Measurements from ENCODE around the gene CCM2. TPM values are rescaled to one million over a fixed set of nuclear protein-coding genes. Genes with fewer than 3 reads are reported as not detected.
"Not testable (repeated sequence)": the region's sequence is repeated elsewhere in the genome, so short reads cannot be mapped to it uniquely, and the experiment has no call there.

The CCM2 gene
- total RNA-seq, 1 donor from 2014 or later = 28.7 TPM

- H3K36me3 ChIP-seq (ENCODE audit: control insufficient read depth in 3 of 3, insufficient read depth in 3 of 3, low read length in 3 of 3) = peaks cover 81 to 85% (median 82%) of the 10 kb centered on the region in 3 donors
- H3K4me3 ChIP-seq (ENCODE audit: low read length in 3 of 3) = no peak overlapping the region
- H3K4me1 ChIP-seq (ENCODE audit: control insufficient read depth in 3 of 3, insufficient read depth in 3 of 3, low read length in 3 of 3) = peaks cover 24 to 54% (median 34%) of the 10 kb centered on the region in 3 donors
- H3K27ac ChIP-seq (ENCODE audit: low read depth, low read length) = no peak overlapping the region
- no peaks in the 10 kb centered on the region for H3K27me3 ChIP-seq (ENCODE audit: control insufficient read depth in 3 of 3, insufficient read depth in 3 of 3, low read length in 3 of 3)
- no peaks in the 10 kb centered on the region for H3K9me3 ChIP-seq (ENCODE audit: control insufficient read depth in 3 of 3, low read length in 3 of 3)
- peak overlapping the region in 1 of 3 donors; percentile 16 for H3K9ac ChIP-seq (ENCODE audit: low read depth in 1 of 3, low read length in 3 of 3)
These were observed 105.7 kb downstream of the CCM2 start for GRCh38 chr7:45105588-45106188.

DNA sequence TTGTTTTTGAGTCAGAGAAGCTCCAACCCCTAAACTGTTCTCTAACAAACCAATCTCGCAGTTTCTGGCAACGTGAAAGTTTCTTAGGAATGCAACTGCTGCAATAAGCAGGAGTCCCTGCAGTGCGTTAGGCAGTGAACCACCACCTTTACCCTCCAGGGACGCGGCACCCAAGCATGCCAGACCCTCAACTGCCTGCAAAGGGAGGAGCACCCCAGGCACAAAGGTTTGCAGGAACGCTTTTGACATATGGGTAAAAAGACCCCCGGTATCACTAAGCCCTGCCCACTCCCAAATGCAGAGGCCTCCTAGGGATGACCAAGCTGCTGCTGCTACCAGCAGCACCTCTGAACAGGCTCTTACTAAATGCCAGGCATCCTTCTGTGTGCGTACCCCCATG is 106.8 kb downstream of the CCM2 start:
- Histone ChIP-seq H3K9me3 (ENCODE audit: control insufficient read depth in 3 of 3, low read length in 3 of 3) (no peaks in the 10 kb centered on the region), H3K4me1 (ENCODE audit: control insufficient read depth in 3 of 3, insufficient read depth in 3 of 3, low read length in 3 of 3) (peaks cover 25 to 62% (median 34%) of the 10 kb centered on the region in 3 donors), H3K27me3 (ENCODE audit: control insufficient read depth in 3 of 3, insufficient read depth in 3 of 3, low read length in 3 of 3) (no peaks in the 10 kb centered on the region), H3K4me3 (ENCODE audit: low read length in 3 of 3) (no peak overlapping the region), H3K36me3 (ENCODE audit: control insufficient read depth in 3 of 3, insufficient read depth in 3 of 3, low read length in 3 of 3) (peaks cover 69 to 73% (median 70%) of the 10 kb centered on the region in 3 donors), H3K9ac (ENCODE audit: low read depth in 1 of 3, low read length in 3 of 3) (peak overlapping the region in 1 of 3 donors; percentile 50), H3K27ac (ENCODE audit: low read depth, low read length) (no peak overlapping the region)

GRCh38 chr7:45107356-45107755 is 107.4 kb downstream of the CCM2 start:
- H3K36me3 ChIP-seq (ENCODE audit: control insufficient read depth in 3 of 3, insufficient read depth in 3 of 3, low read length in 3 of 3) = peaks cover 64 to 68% (median 65%) of the 10 kb centered on the region in 3 donors

DNA sequence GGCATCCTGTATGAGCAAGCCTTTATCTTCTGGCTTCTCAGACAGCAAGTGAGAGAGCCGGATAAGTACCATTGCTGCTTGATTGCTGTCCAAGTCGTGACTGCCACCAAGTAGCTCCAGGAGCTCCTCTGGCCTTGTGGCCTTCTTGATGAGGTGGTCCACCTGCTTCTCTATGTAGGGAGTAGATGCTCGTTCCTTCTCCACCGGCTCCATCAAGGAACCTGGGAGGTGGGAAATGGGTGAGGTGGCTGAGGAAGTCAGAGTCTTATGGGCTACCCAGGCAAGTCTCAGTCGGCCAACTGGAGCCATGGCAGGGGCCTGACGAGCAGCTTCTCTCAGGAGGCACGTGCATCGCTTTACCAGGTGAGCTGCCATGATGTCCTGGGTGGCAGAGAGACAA is 108.9 kb downstream of the CCM2 start:
- H3K9ac ChIP-seq (ENCODE audit: low read depth in 1 of 3, low read length in 3 of 3) = no peak overlapping the region
- H3K27me3 ChIP-seq (ENCODE audit: control insufficient read depth in 3 of 3, insufficient read depth in 3 of 3, low read length in 3 of 3) = no peaks in the 10 kb centered on the region
- H3K4me3 ChIP-seq (ENCODE audit: low read length in 3 of 3) = no peak overlapping the region
- peaks cover 49 to 53% (median 50%) of the 10 kb centered on the region in 3 donors for H3K36me3 ChIP-seq (ENCODE audit: control insufficient read depth in 3 of 3, insufficient read depth in 3 of 3, low read length in 3 of 3)
- peaks cover 30 to 69% (median 36%) of the 10 kb centered on the region in 3 donors for H3K4me1 ChIP-seq (ENCODE audit: control insufficient read depth in 3 of 3, insufficient read depth in 3 of 3, low read length in 3 of 3)
- no peaks in the 10 kb centered on the region for H3K9me3 ChIP-seq (ENCODE audit: control insufficient read depth in 3 of 3, low read length in 3 of 3)
- no peak overlapping the region for H3K27ac ChIP-seq (ENCODE audit: low read depth, low read length)

More at GRCh38 chr7:45107356-45107755, 107.4 kb downstream of the CCM2 start:
- Histone ChIP-seq H3K9ac (ENCODE audit: low read depth in 1 of 3, low read length in 3 of 3) (peak overlapping the region in 1 of 3 donors; percentile 50), H3K4me1 (ENCODE audit: control insufficient read depth in 3 of 3, insufficient read depth in 3 of 3, low read length in 3 of 3) (peaks cover 28 to 67% (median 34%) of the 10 kb centered on the region in 3 donors), H3K27ac (ENCODE audit: low read depth, low read length) (no peak overlapping the region), H3K4me3 (ENCODE audit: low read length in 3 of 3) (no peak overlapping the region), H3K27me3 (ENCODE audit: control insufficient read depth in 3 of 3, insufficient read depth in 3 of 3, low read length in 3 of 3) (no peaks in the 10 kb centered on the region), H3K9me3 (ENCODE audit: control insufficient read depth in 3 of 3, low read length in 3 of 3) (no peaks in the 10 kb centered on the region)

DNA sequence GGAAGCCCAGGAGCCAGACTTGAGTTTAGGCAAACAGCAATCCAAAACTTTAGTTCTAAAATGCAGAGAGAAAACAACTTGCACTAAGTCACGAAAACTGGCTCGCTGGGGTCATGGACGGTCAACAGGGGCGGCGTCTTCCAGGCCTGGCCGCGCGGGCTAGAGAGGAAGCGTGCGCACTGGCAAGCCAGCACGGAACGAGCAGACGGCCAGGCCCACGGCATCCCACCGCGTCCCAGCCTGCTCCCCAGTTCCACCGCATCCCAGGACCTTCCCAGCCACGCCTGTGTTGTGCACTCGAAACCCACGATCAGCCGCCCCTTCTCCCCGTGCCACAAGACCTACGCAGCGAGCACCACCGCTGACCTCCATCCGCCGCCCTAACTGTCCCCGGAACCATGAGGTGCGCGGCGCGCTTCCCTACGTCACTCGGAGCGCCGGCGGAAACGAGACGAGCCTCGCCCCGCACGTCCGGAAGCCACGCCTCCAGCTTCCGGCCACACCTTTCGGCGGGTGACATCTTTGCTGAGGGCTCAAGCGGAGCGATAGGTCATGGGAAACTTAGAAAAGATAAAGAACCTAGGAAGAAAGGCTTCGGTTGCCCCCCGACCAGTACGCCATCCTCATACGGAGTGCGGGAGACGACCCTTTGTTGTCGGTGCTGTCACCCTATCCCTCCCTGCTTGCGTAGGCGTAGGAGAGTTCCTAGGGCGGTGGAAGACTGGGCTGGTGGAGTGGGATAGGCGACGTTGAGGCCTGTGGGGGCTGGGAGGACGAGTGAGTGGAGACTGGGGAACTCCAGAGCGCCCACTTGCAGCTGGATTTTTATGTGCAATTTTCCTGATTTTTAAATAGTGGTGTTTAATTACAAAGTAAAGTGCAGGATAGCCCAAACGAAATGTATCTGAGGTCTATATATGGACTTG is 111.6 kb downstream of the CCM2 start, which contains the start of gene TBRG4:
Gene TBRG4, minus strand, starts transcription at position 400 of the 926 bp plus-strand sequence. CDS start 2,460 bp downstream, outside the sequence.
- Histone ChIP-seq H3K9ac (ENCODE audit: low read depth in 1 of 3, low read length in 3 of 3) (peak within 1 kb of the TSS; percentile 83 to 98 (median 95)), H3K4me1 (ENCODE audit: control insufficient read depth in 3 of 3, insufficient read depth in 3 of 3, low read length in 3 of 3) (peaks cover 24 to 51% (median 27%) of the 10 kb centered on the region in 3 donors), H3K36me3 (ENCODE audit: control insufficient read depth in 3 of 3, insufficient read depth in 3 of 3, low read length in 3 of 3) (peaks cover 24 to 26% (median 25%) of the 10 kb centered on the region in 3 donors), H3K9me3 (ENCODE audit: control insufficient read depth in 3 of 3, low read length in 3 of 3) (no peaks in the 10 kb centered on the region), H3K27ac (ENCODE audit: low read depth, low read length) (peak within 1 kb of the TSS; percentile 92), H3K27me3 (ENCODE audit: control insufficient read depth in 3 of 3, insufficient read depth in 3 of 3, low read length in 3 of 3) (no peaks in the 10 kb centered on the region), H3K4me3 (ENCODE audit: low read length in 3 of 3) (peak within 1 kb of the TSS; percentile 87 to 100 (median 100))

GRCh38 chr7:45112648-45113047 is 112.6 kb downstream of the CCM2 start:
- Histone ChIP-seq H3K36me3 (ENCODE audit: control insufficient read depth in 3 of 3, insufficient read depth in 3 of 3, low read length in 3 of 3) (peaks cover 14 to 15% (median 14%) of the 10 kb centered on the region in 3 donors), H3K27ac (ENCODE audit: low read depth, low read length) (no peak overlapping the region), H3K27me3 (ENCODE audit: control insufficient read depth in 3 of 3, insufficient read depth in 3 of 3, low read length in 3 of 3) (peaks cover 0 to 2% (median 0%) of the 10 kb centered on the region in 3 donors), H3K9ac (ENCODE audit: low read depth in 1 of 3, low read length in 3 of 3) (peak overlapping the region; percentile 83 to 98 (median 95)), H3K4me1 (ENCODE audit: control insufficient read depth in 3 of 3, insufficient read depth in 3 of 3, low read length in 3 of 3) (peaks cover 21 to 43% (median 23%) of the 10 kb centered on the region in 3 donors), H3K4me3 (ENCODE audit: low read length in 3 of 3) (peak overlapping the region; percentile 87 to 100 (median 100)), H3K9me3 (ENCODE audit: control insufficient read depth in 3 of 3, low read length in 3 of 3) (no peaks in the 10 kb centered on the region)

DNA sequence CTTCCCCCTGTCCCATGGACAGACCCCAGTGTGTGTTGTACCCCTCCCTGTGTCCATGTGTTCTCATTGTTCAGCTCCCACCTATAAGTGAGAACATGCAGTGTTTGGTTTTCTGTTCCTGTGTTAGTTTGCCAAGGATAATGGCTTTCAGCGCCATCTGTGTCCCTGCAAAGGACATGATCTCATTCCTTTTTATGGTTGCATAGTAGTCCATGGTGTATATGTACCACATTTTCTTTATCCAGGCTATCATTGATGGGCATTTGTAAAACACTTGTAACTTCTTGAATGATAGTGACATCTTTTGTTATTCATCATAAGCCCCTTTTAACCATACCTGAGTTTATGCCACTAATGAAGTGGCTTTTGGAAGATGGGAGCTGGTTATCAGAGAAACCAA is 114.3 kb downstream of the CCM2 start:
- not testable (repeated sequence) for H3K27ac ChIP-seq (ENCODE audit: low read depth, low read length); H3K27me3 ChIP-seq (ENCODE audit: control insufficient read depth in 3 of 3, insufficient read depth in 3 of 3, low read length in 3 of 3); H3K9me3 ChIP-seq (ENCODE audit: control insufficient read depth in 3 of 3, low read length in 3 of 3); H3K36me3 ChIP-seq (ENCODE audit: control insufficient read depth in 3 of 3, insufficient read depth in 3 of 3, low read length in 3 of 3); H3K4me3 ChIP-seq (ENCODE audit: low read length in 3 of 3); H3K9ac ChIP-seq (ENCODE audit: low read depth in 1 of 3, low read length in 3 of 3)
- H3K4me1 ChIP-seq (ENCODE audit: control insufficient read depth in 3 of 3, insufficient read depth in 3 of 3, low read length in 3 of 3) = peaks cover 9 to 27% (median 9%) of the 10 kb centered on the region in 3 donors

DNA sequence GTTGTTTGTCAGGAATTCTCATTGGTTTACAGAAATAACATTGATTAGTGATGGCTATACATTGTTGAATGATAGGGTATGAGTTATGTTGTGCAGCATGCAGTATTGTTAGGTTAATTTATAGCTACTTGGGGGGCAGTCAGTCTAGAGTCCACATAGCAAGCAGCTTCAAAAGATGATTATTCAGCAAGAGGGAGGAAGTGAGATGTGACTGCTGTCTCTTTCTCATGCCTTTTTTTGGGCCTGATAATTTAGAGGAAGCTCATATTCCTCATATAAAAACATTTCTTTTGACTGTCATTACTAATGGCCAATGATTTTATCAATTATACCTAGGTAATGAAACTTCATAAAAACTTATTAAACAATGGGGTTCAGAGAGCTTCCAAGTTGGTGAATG is 114.9 kb downstream of the CCM2 start:
- Histone ChIP-seq H3K4me3 (ENCODE audit: low read length in 3 of 3) (no peak overlapping the region), H3K4me1 (ENCODE audit: control insufficient read depth in 3 of 3, insufficient read depth in 3 of 3, low read length in 3 of 3) (peaks cover 8 to 22% (median 9%) of the 10 kb centered on the region in 3 donors), H3K27ac (ENCODE audit: low read depth, low read length) (no peak overlapping the region), H3K36me3 (ENCODE audit: control insufficient read depth in 3 of 3, insufficient read depth in 3 of 3, low read length in 3 of 3) (no peaks in the 10 kb centered on the region), H3K9me3 (ENCODE audit: control insufficient read depth in 3 of 3, low read length in 3 of 3) (no peaks in the 10 kb centered on the region), H3K9ac (ENCODE audit: low read depth in 1 of 3, low read length in 3 of 3) (no peak overlapping the region), H3K27me3 (ENCODE audit: control insufficient read depth in 3 of 3, insufficient read depth in 3 of 3, low read length in 3 of 3) (peaks cover 0 to 4% (median 0%) of the 10 kb centered on the region in 3 donors)

GRCh38 chr7:45116048-45116447 is 116.0 kb downstream of the CCM2 start:
- Histone ChIP-seq H3K9ac (ENCODE audit: low read depth in 1 of 3, low read length in 3 of 3) (no peak overlapping the region), H3K36me3 (ENCODE audit: control insufficient read depth in 3 of 3, insufficient read depth in 3 of 3, low read length in 3 of 3) (no peaks in the 10 kb centered on the region), H3K4me1 (ENCODE audit: control insufficient read depth in 3 of 3, insufficient read depth in 3 of 3, low read length in 3 of 3) (peaks cover 3 to 12% (median 4%) of the 10 kb centered on the region in 3 donors), H3K4me3 (ENCODE audit: low read length in 3 of 3) (no peak overlapping the region), H3K27me3 (ENCODE audit: control insufficient read depth in 3 of 3, insufficient read depth in 3 of 3, low read length in 3 of 3) (peaks cover 0 to 4% (median 0%) of the 10 kb centered on the region in 3 donors), H3K27ac (ENCODE audit: low read depth, low read length) (no peak overlapping the region), H3K9me3 (ENCODE audit: control insufficient read depth in 3 of 3, low read length in 3 of 3) (no peaks in the 10 kb centered on the region)

Data from skeletal muscle tissue (tissue), 4 donors.